DMS 273 treated with DMSO at 0.1 percent for 48 hours (cell line): ENCODE measurements around the gene SYNC.
"Not testable (repeated sequence)": the region's sequence is repeated elsewhere in the genome, so short reads cannot be mapped to it uniquely, and the experiment has no call there.

Experiments
- DNase-seq: peaks from one replicate; lab custom pipeline; 2025; lab: John Stamatoyannopoulos, UW

The SYNC gene

GRCh38 chr1:32693455-32694174 is 9.0 kb downstream of the SYNC start:
- DNase-seq: no peak

GRCh38 chr1:32686387-32686786 is 16.2 kb downstream of the SYNC start:
- no peak for DNase-seq

- DNase-seq: no peak
These were observed 17.1 kb downstream of the SYNC start for GRCh38 chr1:32685498-32685897.

- no peak for DNase-seq
These were observed 18.3 kb downstream of the SYNC start for GRCh38 chr1:32684167-32684811.

GRCh38 chr1:32683397-32683796 is 19.2 kb downstream of the SYNC start:
- no peak for DNase-seq

GRCh38 chr1:32681999-32682398 is 20.6 kb downstream of the SYNC start:
- DNase-seq: no peak

- no peak for DNase-seq
These were observed 21.1 kb downstream of the SYNC start for GRCh38 chr1:32681509-32681908.

- DNase-seq: no peak
These were observed 21.9 kb downstream of the SYNC start for GRCh38 chr1:32680642-32681041.

GRCh38 chr1:32679993-32680392 is 22.6 kb downstream of the SYNC start:
- DNase-seq: not testable (repeated sequence)

- DNase-seq: no peak
These were observed 25.6 kb downstream of the SYNC start for GRCh38 chr1:32676945-32677344.

- not testable (repeated sequence) for DNase-seq
These were observed 33.9 kb downstream of the SYNC start for GRCh38 chr1:32668716-32669115.

GRCh38 chr1:32666901-32667566 is 35.5 kb downstream of the SYNC start:
- DNase-seq: no peak

- DNase-seq: no peak
These were observed 36.7 kb downstream of the SYNC start for GRCh38 chr1:32665915-32666314.

- no peak for DNase-seq
These were observed 43.0 kb downstream of the SYNC start for GRCh38 chr1:32659581-32659980.

GRCh38 chr1:32652244-32652962 is 50.2 kb downstream of the SYNC start:
- no peak for DNase-seq

GRCh38 chr1:32651461-32652073 is 51.0 kb downstream of the SYNC start:
- no peak for DNase-seq

GRCh38 chr1:32650752-32651460 is 51.7 kb downstream of the SYNC start, which contains the start of gene RBBP4:
TSS of gene RBBP4 (plus strand) at chr1:32651208. CDS start at chr1:32651307, 99 bp downstream.
- DNase-seq: peak; percentile 94

- DNase-seq: peak; percentile 95
These were observed 52.3 kb downstream of the SYNC start, which contains the start of gene ZBTB8OS for GRCh38 chr1:32650248-32650751. TSS of gene ZBTB8OS (minus strand) at chr1:32650550. CDS start at chr1:32650529, 21 bp downstream.

- no peak for DNase-seq
These were observed 55.0 kb downstream of the SYNC start for GRCh38 chr1:32647308-32648134.

GRCh38 chr1:32644426-32644825 is 58.1 kb downstream of the SYNC start:
- no peak for DNase-seq
